Measurements from ENCODE around the gene PLAAT3. TPM values are rescaled to one million over a fixed set of nuclear protein-coding genes. Genes with fewer than 3 reads are reported as not detected.
"Not testable (repeated sequence)": the region's sequence is repeated elsewhere in the genome, so short reads cannot be mapped to it uniquely, and the experiment has no call there.

PLAAT3 gene
- polyA plus RNA-seq, 3 donors: 18.8 to 22.6 (median 22.5) TPM

DNA sequence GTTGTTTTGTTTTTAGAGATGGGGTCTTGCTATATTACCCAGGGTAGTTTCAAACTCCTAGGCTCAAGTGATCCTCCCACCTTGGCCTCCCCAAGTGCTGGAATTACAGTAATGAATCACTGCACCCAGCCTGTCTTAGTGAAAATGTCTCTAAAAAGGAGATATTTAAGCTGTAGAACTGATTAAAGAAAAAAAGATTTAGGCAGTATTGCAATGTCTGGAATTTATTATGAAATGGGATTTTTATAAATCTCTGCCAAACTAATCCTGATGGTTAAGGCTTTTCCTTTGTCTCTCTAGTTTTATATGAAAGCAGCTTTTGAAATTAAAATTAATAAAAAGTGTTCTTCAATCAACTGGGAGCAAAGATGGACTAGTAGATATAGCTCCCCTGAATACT, 2.1 kb downstream of the PLAAT3 start:
- DNase-seq: no peak

GRCh38 chr11:63611395-63611747, 2.9 kb downstream of the PLAAT3 start:
- DNase-seq: no peak

DNA sequence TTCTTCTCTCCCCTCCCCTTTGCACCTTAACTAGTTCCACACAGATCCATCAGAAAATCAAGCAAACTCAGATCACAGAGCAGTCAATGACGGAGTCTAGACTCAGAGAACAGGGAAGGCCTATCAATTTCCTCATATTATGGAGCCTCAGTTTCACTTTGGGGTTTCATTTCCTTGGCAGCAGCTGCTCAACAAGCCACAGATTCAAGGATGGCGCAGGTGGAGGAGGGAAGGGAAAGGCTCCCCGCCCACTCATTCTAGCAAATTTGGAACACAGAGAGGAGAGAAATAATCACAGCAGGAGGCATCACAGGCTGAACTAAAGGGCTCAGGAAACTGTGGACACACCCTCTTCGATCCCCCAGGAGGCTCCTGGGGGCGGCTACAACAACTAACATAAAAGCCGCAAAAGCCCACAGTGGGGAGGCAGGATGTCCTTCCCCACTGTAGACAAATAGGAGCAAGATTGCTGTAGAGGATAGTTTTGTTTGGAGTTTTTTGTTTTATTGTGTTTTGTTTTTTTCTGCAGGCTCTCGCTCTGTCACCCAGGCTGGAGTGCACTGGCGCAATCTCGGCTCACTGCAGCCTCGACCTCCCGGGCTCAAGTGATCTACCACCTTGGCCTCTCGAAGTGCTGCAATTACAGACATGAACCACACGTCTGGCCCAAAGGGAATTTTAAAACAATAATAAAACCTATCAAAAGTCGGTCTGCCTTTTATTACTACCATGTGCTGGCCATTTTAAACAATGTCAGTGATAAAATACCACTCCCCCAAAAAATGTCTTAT, 3.4 kb downstream of the PLAAT3 start:
- DNase-seq: no peak

GRCh38 chr11:63609971-63610580, 4.2 kb downstream of the PLAAT3 start:
- no peak for DNase-seq

DNA sequence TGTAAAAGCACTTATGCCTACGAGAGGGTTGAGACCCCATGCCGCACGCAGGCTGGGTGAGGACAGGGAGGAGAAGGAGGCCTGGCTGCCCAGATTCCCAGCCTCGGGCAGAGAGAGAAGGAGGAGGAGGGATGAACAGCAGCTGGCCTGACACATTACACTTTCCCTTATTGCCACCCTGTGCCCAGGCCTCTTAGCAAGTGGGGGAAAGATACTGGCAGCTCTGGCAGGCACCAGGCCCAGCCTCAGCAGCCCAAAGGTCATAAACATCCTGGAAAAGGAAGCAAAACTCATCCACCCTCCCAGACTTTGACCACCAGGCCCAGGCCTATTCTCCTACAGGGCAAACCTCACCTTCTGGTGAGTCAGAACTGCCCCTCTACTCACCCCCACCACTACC, 4.7 kb downstream of the PLAAT3 start:
- no peak for DNase-seq

DNA sequence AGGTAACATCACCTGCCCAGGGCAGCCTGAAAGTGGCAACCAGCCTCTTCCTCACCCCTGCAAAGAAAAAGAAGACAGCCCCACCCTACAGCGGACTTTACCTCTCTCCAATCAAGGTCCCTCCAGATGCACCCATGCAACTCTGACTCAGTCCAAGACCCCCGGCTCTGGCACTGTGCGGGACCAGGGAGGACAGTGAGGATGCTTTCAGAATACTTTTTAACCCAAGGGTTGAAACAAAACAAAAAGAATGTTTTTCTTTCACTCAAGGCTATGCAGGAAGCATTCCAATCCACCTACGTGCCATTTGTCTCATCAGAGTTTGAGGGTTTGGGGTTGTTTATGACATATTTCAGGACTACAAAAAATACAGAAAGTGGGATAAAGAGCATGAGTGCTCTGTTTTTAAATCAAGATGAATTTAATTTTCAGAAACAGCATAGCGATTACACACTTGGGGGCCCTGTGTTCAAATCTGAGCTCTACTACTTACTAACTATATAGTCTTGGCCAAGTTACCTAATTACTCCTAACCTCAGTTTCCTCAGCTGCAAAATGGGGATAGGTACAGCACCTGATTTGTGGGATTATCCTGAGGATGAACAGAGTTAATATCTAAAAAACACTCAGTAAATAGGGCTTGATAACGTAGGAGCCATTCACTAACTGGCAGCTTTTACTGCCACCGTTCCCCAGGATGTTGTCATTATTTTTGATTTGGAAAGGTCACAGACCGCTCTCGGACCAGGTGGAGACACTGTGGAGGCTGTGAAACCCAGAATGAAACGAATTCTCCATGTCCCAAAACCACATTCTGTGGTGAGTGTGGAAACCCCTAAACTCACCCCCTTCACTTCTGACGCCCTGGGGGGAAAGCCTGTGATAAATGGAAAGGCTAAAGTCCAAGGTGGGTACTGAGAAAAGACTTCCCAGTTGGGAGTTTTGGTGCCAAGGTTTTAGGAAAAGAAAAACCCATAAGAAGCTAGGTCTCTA, 5.6 kb downstream of the PLAAT3 start:
- DNase-seq: no peak

DNA sequence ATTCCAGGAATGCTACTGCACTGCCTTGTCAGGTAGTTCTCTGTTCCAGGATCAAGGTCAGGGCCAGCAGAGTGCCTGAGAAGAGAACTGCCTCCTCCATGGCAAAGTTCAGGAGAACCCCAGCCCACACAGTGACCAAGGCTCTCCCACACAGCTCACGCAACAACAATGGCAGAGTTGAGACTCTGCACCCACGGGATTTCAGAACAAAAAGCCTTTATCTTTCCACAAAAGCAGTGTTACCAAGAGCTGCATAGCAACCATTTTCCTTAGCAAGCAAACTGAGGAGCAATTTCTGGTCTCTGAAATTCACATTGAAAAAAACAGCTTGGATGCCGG, 11.1 kb downstream of the PLAAT3 start:
- DNase-seq: no peak

DNA sequence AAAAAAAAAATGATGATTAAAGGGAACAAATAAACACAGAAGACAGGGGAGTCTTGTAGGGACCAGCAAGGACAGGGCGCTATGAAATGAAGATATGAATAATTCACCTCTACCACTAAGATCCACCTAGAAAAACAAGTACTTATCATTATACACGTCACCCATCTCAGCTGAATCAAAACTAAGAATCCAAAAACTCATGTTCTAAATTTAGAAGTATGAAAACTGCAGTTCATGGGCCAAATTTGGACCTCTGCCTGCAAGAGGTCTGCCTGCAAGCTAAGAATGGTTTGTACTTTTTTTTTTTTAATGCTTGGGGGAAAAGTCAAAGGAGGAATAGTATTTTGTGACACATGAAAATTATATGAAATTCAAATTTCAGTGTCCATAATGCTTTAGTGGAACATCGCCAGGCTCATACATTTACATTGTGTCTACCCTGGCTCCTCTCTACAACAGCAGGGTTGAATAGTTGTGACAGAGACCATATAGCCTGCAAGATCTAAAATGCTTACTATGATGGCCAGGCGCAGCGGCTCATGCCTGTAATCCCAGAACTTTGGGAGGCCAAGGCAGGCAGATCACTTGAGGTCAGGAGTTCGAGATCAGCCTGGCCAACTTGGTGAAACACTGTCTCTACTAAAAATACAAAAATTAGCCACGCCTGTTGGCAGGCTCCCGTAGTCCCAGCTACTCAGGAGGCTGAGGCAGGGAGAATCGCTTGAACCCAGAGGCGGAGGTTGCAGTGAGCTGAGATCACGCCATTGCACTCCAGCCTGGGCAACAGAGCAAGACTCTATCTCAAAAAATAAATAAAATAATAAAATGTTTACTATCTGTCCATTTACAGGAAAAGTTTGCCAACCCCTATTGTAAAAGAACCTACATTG, 11.7 kb downstream of the PLAAT3 start:
- not testable (repeated sequence) for DNase-seq

DNA sequence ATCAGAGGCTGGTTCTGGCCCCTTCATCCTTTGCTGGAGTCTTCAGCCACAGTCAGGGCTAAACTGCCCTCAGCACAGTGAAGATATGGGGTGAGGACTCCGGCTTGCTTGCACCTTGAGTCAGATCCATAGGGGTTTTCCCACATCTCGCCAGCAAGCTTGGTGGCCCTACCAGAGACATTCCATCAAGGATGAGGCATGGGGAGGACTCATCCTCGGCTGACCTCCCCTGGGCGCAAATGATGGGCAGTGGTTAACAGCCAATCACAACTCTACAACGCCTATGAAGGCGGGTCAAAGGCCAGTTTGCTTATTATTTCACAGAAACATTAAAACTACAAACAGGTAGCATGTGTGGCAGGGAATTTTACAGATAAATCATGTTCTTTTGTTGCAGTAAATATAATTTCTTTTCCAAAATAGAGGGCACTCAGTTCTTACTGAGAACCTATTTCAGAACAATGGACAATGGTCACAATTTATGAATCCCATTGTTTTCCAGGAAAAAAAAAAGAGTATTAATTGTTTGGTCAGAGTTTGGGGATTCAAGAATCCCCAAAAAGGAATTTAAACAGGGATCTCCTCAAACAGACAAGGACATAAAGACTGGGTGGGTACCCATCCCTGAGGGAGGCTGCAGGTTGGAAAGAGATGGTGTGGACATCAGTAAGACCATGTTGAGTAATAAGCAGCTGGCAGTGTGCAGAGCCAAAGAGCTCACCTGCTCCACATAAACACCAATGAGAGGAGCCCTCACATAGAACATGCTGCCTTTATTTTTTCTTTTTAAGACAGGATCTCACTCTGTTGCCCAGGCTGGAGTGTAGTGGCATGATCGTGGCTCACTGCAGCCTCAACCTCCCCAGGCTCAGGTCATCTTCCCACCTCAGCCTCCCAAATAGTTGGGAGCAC, 14.8 kb downstream of the PLAAT3 start:
- no peak for DNase-seq

DNA sequence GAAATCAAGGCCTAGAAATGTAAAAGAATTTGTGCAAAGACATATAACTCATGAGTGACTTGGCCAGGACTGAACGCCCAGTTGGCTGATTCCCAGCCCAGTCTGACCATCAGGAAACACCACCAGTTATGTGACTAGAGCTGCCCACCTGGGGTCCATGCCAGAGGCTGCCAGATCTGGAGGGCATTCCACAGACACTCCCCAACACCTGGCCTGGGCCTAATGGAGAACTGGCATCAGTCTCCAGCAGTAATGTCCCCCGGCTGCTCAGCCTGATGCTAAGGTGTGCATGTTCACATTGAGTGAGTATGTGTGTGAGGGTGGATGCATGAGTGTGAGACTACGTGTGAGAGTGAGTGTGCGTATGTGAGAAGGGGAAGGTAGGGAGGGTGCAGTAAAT, 15.7 kb downstream of the PLAAT3 start:
- DNase-seq: no peak

DNA sequence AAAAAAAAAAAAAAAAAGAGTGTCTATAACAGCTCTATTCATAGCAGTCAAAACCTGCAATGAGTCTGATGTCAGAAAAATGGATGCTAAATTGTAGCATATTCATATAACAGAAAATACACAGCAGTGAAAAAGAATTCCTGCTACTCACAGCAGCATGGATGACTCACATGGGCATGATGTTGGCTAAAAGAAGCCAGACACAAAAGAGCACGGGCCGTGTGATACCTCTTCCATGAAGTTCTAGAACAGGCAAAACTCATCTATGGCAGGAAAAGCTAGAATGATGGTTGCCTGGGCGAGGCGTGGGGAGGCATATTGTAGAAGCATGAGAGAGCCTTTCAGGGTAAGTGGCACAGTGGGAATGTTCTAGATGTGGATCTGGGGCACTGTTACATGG, 18.9 kb downstream of the PLAAT3 start:
- DNase-seq: no peak

DNA sequence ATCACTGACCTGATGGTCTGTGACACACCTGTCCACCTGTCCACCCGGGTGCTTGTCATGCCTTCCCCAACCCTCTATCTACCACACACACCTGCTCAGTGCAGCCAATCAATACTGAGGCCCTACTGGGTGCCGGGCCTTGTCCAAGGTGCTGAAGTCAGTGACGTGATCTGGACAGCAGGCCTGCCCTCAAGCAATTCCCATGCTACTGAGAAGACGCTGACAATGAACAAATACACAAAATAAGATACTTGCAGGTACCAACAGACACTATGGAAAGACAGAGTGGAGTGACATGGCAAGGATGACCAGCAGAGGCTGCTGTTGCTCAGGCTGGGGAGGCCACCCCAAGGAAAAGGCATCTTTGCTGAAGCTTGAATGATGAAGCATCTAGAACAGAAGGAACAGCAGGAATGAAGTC, 21.2 kb downstream of the PLAAT3 start:
- DNase-seq: no peak

- DNase-seq: no peak
Observed at GRCh38 chr11:63590024-63590788, 24.0 kb downstream of the PLAAT3 start.

GRCh38 chr11:63589000-63589399, 25.2 kb downstream of the PLAAT3 start:
- no peak for DNase-seq

GRCh38 chr11:63586451-63587166, 27.6 kb downstream of the PLAAT3 start:
- no peak for DNase-seq

DNA sequence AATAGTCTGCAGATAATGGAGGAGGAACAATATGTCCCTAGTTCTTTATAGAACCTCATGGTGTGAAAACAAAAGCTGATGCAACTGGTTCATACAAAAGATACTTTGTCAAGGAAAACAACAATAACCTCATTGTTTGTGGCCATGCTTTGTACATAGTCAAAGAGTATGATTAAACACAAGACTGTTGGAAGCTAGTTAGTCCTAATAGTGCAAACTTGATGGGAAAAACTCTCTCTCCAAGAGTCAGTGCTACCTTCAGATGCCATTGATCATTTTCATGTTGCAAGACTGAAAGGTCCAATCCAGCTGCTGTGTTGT, 30.9 kb downstream of the PLAAT3 start:
- no peak for DNase-seq

GRCh38 chr11:63581224-63581623, 33.0 kb downstream of the PLAAT3 start:
- DNase-seq: not testable (repeated sequence)

DNA sequence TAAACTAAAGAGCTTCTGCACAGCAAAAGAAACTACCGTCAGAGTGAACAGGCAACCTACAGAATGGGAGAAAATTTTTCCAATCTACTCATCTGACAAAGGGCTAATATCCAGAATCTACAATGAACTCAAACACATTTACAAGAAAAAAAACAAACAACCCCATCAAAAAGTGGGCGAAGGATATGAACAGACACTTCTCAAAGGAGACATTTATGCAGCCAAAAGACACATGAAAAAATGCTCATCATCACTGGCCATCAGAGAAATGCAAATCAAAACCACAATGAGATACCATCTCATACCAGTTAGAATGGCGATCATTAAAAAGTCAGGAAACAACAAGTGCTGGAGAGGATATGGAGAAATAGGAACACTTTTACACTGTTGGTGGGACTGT, 35.4 kb downstream of the PLAAT3 start:
- not testable (repeated sequence) for DNase-seq

Data from renal pelvis (tissue), 4 donors.